Activated CD4-positive, alpha-beta T cell treated with anti-CD3 and anti-CD28 coated beads for 4 hours (primary cell): Measurements from ENCODE around the gene TTC39B.

Experiments used
- DNase-seq, 2 donors: peaks; one replicate each; pipeline ENCODE4 v3.0.0-alpha.2; 2020

TTC39B gene

DNA sequence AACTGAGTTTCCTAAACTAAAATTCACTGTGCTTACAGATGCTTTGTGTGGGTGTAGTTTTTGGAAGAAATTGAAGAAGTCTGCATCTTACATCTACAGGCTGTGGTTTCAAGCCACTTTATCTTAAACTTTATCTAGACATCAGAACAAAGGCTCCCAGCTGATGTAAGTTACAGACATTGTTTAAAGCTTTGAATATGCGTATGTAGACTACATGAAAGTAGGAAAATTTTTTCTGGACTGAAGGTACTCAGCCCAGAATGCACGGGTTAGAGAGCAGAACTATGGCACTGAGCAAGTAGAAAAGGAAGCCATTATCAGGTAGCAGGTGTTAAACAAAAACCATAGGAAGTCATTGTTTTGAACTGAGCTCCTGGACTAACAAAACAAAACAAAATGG is 185.4 kb downstream of the TTC39B start:
- DNase-seq: no peak

DNA sequence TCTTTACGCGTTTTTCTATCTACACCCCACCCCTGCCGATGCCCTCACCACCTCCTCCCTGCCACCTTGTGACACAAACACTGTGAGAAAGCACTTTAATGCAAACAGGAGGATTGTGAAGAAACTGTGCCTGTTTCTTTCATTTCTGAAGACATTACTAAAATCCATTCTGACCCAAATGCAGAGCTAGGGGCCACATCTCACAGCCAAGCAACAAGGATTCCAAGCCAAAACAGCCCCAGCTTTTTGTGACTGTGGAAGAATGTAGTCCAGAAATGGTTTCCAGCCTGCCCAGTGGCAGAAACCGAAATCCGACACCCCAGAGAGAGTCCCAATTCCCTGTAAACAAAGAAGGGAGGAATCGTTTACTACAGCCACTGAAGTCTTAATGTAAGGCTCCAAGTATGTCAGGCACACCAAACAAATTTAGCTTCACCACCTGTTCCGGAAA is 190.9 kb downstream of the TTC39B start:
- no peak for DNase-seq

DNA sequence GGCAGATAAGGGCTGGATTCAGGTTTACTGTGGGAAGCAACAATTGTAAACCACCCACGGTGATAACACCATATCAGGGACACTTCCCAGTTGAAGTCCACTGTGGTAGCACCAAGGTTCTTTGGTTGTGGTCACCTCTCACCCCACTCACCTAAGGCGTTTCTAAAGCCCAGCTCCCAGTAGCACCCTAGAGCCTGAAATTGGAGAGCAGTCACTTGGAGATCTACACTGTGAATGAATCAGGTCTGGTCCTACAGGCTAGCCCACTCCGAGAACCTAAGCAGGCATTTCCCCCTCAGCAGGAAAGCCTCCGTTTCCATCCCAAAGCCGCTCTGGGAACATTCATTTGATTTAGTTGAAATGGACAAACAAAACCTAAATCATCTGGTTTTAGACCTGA is 191.3 kb downstream of the TTC39B start:
- DNase-seq: no peak

DNA sequence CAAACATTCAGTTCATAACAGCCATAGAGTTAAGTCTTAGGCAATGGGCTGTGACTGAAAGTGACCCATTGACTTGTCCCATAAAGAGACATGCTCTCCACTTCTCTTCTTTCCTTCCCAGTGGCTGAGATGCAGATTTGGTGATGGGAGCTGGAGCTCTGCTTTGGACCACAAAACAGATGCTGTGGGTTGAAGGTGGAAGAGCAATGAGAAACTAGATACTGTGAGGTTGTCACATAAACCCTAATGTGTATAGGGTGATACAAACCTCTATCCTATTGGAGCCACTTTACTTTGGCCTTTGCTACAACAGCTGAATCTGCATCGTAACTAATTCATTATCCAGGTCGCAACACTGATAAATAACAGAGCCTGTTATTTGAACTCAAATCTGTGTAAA is 192.0 kb downstream of the TTC39B start:
- no peak for DNase-seq
